Fibroblast of pulmonary artery (primary cell): ENCODE measurements around the gene PRLR.
"Not testable (repeated sequence)": the region's sequence is repeated elsewhere in the genome, so short reads cannot be mapped to it uniquely, and the experiment has no call there.

Experiments
- DNase-seq: peaks from one replicate; pipeline ENCODE4 v3.0.0-alpha.2; 2010; ENCODE audit warnings: low read depth
- H3K4me3 ChIP-seq: replicated peaks from 2 replicates; pipeline ENCODE4 v1.5.1; 2011; ENCODE audit warnings: low read depth, mild to moderate bottlenecking, control low read depth, low read length, moderate library complexity
- CTCF ChIP-seq: IDR thresholded peaks from 2 replicates; pipeline ENCODE4 v1.5.1; 2011; ENCODE audit warnings: mild to moderate bottlenecking, control low read depth, low read length, inconsistent platforms; ENCODE audit errors: missing control alignments

The PRLR gene

DNA sequence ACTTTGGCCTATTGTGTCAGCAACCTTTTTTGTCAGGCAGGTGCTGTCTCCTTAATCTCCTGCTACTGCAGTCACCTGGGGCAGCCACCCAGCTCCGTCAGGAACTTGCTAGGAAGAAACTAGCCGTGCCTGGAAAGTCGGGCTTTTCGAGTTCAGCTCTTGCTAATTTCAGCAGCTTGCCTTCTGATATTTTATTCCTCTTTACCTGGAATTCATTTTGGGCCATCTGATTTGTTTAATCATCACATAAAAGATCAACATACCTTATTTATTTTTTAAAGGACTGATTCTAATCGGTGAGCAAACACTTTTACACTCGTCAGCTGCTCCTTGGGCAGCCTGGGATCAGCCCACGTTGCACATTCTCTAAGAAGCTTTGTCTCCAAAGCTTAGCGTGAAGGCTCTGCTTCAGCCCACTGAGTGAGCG is 42.2 kb downstream of the PRLR start:
- no peak for TF ChIP-seq CTCF

DNA sequence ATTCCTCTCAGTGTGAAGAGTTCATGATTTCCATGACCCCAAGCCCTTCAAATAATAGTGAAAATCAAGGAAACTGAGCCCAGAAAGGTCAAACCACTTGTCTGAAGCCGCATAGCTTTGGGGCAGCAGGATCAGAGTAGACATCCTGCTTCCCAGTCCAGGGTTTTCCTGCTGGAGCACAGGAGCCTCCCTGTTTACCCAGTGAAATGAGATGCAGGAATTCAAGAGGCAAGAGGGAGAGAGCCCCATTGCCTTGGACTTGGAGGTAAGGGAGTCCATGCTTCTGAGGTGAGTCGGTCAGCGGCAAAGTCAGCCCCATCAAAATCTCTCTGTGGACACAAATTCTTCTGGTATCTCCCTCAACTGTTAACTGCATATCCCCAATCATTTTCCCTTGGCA is 42.7 kb downstream of the PRLR start:
- H3K4me3 ChIP-seq, DNase-seq: not testable (repeated sequence)

More for the DNA sequence above, 42.2 kb downstream of the PRLR start:
- DNase-seq = no peak
- H3K4me3 ChIP-seq = no peak overlapping the region

DNA sequence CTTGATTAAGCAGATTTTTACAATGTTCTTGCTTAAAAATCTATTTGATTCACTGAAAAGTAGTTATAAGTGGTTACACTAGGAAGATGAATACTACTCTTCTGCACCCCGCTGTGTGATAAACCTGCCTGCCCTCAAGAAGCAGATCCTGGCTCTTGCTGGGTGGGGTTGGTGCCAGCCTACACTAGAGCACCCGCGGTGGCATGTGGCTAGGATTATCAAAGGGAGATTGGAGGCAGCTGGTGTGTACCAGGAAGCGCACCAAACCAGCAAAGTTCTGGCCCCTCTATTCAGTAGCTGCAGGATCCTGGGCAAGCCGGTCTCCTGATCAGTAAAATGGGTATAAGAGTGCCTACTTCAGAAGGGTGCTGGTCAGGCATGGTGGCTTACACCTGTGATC is 43.5 kb downstream of the PRLR start:
- no peak for TF ChIP-seq CTCF
- DNase-seq = no peak

DNA sequence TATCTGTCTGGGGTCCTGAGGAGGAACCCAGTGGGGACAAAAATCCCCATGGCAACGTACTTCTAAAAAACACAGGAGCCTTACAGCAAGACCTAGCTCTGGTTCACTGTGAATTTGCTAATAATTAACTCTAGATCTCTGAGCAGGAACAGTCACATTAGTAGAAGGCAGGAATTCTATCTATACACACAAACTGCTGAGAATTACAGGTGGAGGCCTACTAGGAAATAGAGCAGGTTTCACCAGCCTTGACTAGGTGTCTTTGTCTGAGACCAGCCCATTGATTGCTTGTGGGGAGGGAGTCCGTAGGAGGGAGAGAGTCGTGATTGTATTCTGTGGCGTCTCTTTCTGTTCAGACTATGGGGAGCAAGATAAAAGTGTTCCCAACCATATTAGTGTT is 44.8 kb downstream of the PRLR start:
- H3K4me3 ChIP-seq = no peak overlapping the region
- no peak for TF ChIP-seq CTCF
- DNase-seq = no peak

More for the DNA sequence above, 43.5 kb downstream of the PRLR start:
- no peak overlapping the region for H3K4me3 ChIP-seq

GRCh38 chr5:35183556-35183955 is 46.7 kb downstream of the PRLR start:
- no peak for TF ChIP-seq CTCF
- DNase-seq = no peak
- H3K4me3 ChIP-seq = no peak overlapping the region

GRCh38 chr5:35182910-35183535 is 47.3 kb downstream of the PRLR start:
- peak; percentile 83 for TF ChIP-seq CTCF
- H3K4me3 ChIP-seq = no peak overlapping the region
- peak; percentile 70 for DNase-seq

GRCh38 chr5:35182486-35182885 is 47.8 kb downstream of the PRLR start:
- TF ChIP-seq CTCF = no peak
- DNase-seq = no peak
- no peak overlapping the region for H3K4me3 ChIP-seq

DNA sequence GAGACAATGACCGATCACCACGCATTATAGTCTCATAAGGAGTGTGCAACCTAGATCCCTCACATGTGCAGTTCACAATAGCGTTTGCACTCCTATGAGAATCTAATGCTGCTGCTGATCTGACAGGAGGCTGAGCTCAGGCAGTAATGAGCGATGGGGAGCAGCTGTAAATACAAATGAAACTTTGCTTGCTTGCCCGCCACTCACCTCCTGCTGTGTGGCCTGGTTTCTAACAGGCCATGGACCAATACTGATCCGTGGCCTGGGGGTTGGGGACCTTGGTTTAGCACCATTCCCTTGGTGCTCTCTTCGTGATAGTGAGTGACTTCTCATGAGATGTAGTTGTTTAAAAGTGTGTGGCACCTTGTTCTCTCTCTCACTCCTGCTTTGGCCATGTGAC is 50.2 kb downstream of the PRLR start:
- no peak overlapping the region for H3K4me3 ChIP-seq
- no peak for TF ChIP-seq CTCF
- DNase-seq = no peak
